Measurements from ENCODE around the gene ISM1.

ISM1 gene

DNA sequence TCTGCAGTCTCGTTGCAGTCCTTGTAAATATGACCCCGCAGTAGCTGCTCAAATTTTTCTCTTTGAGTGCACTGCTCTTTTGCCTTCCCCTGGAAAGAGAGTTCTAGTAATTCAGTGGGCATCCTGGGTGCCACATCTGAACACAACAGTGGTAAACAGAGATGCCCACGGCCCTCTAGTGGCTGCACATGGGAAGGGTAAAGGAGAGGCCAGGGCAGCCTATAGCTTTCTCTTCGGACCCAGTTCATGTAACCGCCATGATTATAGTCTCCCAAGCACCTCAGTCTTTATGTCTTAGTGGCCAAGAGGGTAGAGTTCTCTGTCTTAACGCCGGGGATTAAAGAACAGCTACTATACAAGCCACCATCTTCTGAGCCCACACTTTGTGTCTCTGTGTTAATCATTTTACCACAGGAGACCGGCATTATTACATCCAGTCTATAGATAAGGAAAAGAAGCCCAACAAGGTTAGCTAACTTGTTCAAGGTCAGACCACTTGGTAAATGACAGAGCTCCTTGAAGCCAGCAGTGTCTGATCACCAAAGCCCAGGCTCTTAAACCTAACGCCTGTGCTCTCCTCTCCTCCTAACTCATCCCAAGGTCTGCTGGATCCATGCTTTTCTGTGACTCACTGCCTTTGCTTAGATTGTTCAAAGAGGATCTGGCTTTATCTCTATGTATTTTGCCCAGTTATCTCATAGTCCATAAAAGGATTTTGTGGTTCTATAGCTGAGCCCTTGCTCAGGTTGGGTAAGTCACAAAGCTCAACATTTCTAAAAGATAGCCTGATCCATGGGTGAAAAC lies 81.8 kb downstream of the ISM1 start:
- TF ChIP-seq RAD21 (IDR thresholded peaks at IDR 0.05; ENCODE audit: low read depth) = peak; percentile 53; the same call in 1 of the 2 replicates
- TF ChIP-seq, protein P1, sequence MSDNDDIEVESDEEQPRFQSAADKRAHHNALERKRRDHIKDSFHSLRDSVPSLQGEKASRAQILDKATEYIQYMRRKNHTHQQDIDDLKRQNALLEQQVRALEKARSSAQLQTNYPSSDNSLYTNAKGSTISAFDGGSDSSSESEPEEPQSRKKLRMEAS (IDR thresholded peaks at IDR 0.05) = no peak

DNA sequence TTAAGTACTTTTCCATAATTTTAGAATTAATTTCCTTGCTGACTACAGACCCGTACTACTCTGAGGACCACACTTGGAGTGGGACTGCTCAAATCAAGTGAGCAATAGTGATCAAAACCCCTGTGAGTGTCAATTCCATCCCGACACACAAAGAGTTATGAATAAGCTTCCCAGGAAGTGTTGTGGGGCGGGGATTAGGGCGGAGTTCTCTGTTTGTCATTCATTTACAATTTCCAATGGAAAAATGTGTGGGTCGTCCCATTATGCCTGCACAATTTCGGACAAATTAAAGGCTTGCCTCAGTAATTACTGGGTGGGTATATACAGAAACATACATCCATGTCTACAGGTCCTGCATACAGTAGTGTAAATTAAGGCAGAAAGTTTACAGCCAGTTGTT lies 84.2 kb downstream of the ISM1 start:
- no peak for TF ChIP-seq EP300 (IDR thresholded peaks at IDR 0.05; ENCODE audit: borderline replicate concordance)
- TF ChIP-seq TAF1 (IDR thresholded peaks at IDR 0.05; ENCODE audit: low read depth) = no peak
- TF ChIP-seq, protein P1 (IDR thresholded peaks at IDR 0.05) = no peak
- TF ChIP-seq TEAD4 (IDR thresholded peaks at IDR 0.05) = no peak
- TF ChIP-seq, protein P2, sequence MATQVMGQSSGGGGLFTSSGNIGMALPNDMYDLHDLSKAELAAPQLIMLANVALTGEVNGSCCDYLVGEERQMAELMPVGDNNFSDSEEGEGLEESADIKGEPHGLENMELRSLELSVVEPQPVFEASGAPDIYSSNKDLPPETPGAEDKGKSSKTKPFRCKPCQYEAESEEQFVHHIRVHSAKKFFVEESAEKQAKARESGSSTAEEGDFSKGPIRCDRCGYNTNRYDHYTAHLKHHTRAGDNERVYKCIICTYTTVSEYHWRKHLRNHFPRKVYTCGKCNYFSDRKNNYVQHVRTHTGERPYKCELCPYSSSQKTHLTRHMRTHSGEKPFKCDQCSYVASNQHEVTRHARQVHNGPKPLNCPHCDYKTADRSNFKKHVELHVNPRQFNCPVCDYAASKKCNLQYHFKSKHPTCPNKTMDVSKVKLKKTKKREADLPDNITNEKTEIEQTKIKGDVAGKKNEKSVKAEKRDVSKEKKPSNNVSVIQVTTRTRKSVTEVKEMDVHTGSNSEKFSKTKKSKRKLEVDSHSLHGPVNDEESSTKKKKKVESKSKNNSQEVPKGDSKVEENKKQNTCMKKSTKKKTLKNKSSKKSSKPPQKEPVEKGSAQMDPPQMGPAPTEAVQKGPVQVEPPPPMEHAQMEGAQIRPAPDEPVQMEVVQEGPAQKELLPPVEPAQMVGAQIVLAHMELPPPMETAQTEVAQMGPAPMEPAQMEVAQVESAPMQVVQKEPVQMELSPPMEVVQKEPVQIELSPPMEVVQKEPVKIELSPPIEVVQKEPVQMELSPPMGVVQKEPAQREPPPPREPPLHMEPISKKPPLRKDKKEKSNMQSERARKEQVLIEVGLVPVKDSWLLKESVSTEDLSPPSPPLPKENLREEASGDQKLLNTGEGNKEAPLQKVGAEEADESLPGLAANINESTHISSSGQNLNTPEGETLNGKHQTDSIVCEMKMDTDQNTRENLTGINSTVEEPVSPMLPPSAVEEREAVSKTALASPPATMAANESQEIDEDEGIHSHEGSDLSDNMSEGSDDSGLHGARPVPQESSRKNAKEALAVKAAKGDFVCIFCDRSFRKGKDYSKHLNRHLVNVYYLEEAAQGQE (IDR thresholded peaks at IDR 0.05; ENCODE audit: low read depth) = no peak
- no peak for TF ChIP-seq CEBPB (IDR thresholded peaks at IDR 0.05)
- TF ChIP-seq YY1 (IDR thresholded peaks at IDR 0.05; ENCODE audit: low read depth) = no peak
- no peak for TF ChIP-seq CREB1 (IDR thresholded peaks at IDR 0.05; ENCODE audit: low read depth)
- no peak for TF ChIP-seq TCF12 (IDR thresholded peaks at IDR 0.05; ENCODE audit: low read depth)
- TF ChIP-seq, protein P3, sequence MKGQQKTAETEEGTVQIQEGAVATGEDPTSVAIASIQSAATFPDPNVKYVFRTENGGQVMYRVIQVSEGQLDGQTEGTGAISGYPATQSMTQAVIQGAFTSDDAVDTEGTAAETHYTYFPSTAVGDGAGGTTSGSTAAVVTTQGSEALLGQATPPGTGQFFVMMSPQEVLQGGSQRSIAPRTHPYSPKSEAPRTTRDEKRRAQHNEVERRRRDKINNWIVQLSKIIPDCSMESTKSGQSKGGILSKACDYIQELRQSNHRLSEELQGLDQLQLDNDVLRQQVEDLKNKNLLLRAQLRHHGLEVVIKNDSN (IDR thresholded peaks at IDR 0.05) = no peak

DNA sequence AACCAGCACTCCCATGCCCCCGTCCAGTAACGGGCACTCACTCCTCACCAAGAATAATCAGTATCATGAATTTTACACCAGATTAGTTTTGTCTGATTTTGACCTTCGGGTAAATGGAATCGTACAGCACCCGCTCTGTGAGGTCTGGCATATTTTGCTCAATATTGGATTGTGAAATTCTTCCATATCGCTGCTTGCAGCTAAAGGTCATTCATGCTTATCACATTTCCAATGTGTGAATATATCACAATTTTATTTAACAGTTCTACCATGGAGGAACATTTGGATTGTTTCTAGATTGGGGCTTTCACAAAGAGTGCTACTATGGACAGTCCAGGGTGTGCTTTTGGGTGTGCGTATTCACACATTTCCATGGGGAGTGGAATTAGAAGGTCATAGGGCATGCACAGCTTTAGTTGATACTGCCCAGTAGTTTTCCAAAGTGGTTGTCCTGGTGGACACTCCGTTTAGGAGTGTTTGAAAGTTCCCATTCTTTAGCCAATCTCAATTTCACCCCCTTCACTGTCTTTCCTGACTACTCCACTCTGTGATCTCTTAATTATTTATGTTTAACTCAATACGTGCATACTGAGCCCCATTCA lies 86.6 kb downstream of the ISM1 start:
- TF ChIP-seq EGR1 (IDR thresholded peaks at IDR 0.05) = no peak
- no peak for TF ChIP-seq CEBPB (IDR thresholded peaks at IDR 0.05)
- TF ChIP-seq, protein P2 (IDR thresholded peaks at IDR 0.05; ENCODE audit: low read depth) = no peak
- TF ChIP-seq CREB1 (IDR thresholded peaks at IDR 0.05; ENCODE audit: low read depth) = no peak
- no peak for TF ChIP-seq TEAD4 (IDR thresholded peaks at IDR 0.05)

DNA sequence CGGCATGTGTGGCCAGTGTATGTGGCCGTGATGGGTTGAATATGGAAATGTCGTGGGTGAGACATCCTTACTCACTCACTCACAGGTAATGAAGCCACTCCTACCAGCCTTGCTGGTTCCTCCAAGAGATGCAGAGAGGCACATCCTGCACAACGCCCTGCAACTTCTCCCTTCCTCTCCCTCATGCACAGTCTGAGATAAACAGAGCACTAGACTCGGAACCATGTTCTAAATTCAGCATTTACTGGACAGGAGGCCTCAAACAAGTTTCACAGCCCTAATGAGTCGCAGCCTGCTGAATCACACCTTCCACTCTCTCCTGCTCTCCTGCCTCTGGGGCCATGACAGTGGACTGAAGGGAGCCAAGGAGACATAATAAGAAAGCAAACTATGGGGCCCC lies 91.2 kb downstream of the ISM1 start:
- TF ChIP-seq, protein P1 (IDR thresholded peaks at IDR 0.05) = no peak
- TF ChIP-seq ZBTB7A (IDR thresholded peaks at IDR 0.05; ENCODE audit: low read depth) (no peak), TEAD4 (IDR thresholded peaks at IDR 0.05) (no peak), YY1 (IDR thresholded peaks at IDR 0.05; ENCODE audit: low read depth) (no peak), NFIC (IDR thresholded peaks at IDR 0.05) (no peak)

DNA sequence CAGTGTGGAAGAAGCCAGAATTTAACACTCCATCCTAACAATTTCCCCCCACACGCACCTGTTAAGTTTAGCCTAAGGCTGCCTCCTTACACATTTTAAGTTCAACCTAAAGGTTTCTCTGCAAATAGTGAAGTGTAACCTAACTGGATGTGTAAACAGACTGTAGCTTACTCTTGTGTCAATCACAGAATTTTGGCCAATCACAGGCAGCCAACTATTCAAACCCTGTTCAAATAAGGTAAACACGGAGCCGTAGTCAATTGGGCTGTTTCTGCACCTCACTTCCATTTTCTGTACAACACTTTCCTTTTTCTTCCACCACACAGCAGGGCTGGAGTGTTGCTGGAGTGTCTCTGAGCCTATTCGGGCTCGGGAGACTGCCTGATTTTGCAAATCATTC lies 92.1 kb downstream of the ISM1 start:
- TF ChIP-seq NFIC (IDR thresholded peaks at IDR 0.05) = no peak

- no peak for TF ChIP-seq ZBTB7A (IDR thresholded peaks at IDR 0.05; ENCODE audit: low read depth)
- TF ChIP-seq, protein P3 (IDR thresholded peaks at IDR 0.05) = no peak
- no peak for TF ChIP-seq EP300 (IDR thresholded peaks at IDR 0.05; ENCODE audit: borderline replicate concordance)
- no peak for TF ChIP-seq TEAD4 (IDR thresholded peaks at IDR 0.05)
- no peak for TF ChIP-seq NFIC (IDR thresholded peaks at IDR 0.05)
- no peak for TF ChIP-seq CREB1 (IDR thresholded peaks at IDR 0.05; ENCODE audit: low read depth)
- TF ChIP-seq, protein P2 (IDR thresholded peaks at IDR 0.05; ENCODE audit: low read depth) = no peak
- no peak for TF ChIP-seq EGR1 (IDR thresholded peaks at IDR 0.05)
Observed at GRCh38 chr20:13317439-13317838, 96.4 kb downstream of the ISM1 start.
